OCI-LY3 (cell line): ENCODE measurements around the gene JADE1.

Experiments used
- H2AFZ ChIP-seq: fragments of 200-600, 300-600 bp; shearing (Covaris generic); 2 replicates; pipeline ENCODE4 v1.6.0; 2014; ENCODE audit warnings: antibody characterized with exemption, low read depth, low read length
- H3K27ac ChIP-seq: fragments of 200-600, 300-600 bp; sonication (generic); 2 replicates; pipeline ENCODE4 v1.5.1; 2014; ENCODE audit warnings: mild to moderate bottlenecking, low read length, moderate library complexity, mixed read lengths
- H3K27me3 ChIP-seq: fragments of 200-600, 300-600 bp; sonication (generic); 2 replicates; pipeline ENCODE4 v1.6.1; 2014; ENCODE audit warnings: low read depth, low read length, mixed read lengths
- H3K36me3 ChIP-seq: fragments of 200-600, 300-600 bp; sonication (generic); replicated peaks from 2 replicates; pipeline ENCODE3; 2014; ENCODE audit warnings: low read depth, low read length, mixed read lengths
- H3K4me1 ChIP-seq: fragments of 300-600, 200-600 bp; sonication (generic); 2 replicates; pipeline ENCODE4 v1.6.1; 2014; ENCODE audit warnings: low read length, mixed read lengths
- H3K4me2 ChIP-seq: fragments of 200-600, 300-600 bp; sonication (generic); 2 replicates; pipeline ENCODE4 v1.6.1; 2014; ENCODE audit warnings: low read length, mixed read lengths
- H3K4me3 ChIP-seq: fragments of 300-600, 200-600 bp; sonication (generic); 2 replicates; pipeline ENCODE4 v1.5.1; 2014; ENCODE audit warnings: antibody characterized with exemption, mild to moderate bottlenecking, low read length, moderate library complexity
- H3K79me2 ChIP-seq: fragments of 300-600, 200-600 bp; shearing (Covaris generic); 2 replicates; pipeline ENCODE4 v1.6.1; 2014; ENCODE audit warnings: mild to moderate bottlenecking, low read length, mixed read lengths
- H3K9ac ChIP-seq: fragments of 300-600, 200-600 bp; shearing (Covaris generic); 2 replicates; pipeline ENCODE4 v1.6.0; 2014; ENCODE audit warnings: mild to moderate bottlenecking, low read length, moderate library complexity
- H3K9me3 ChIP-seq: fragments of 200-600, 300-600 bp; shearing (Covaris generic); 2 replicates; pipeline ENCODE4 v1.6.1; 2014; ENCODE audit warnings: low read length, mixed read lengths; ENCODE audit not compliant: insufficient read depth
- H4K20me1 ChIP-seq: fragments of 200-600, 300-600 bp; sonication (generic); 2 replicates; pipeline ENCODE4 v1.6.1; 2016; ENCODE audit warnings: low read length, mixed read lengths; ENCODE audit not compliant: insufficient read depth
- CTCF ChIP-seq: fragments of 200-600, 300-600 bp; sonication (generic); IDR thresholded peaks from 2 replicates; pipeline ENCODE4 v1.5.1; 2014; ENCODE audit warnings: antibody characterized with exemption, low read length, low read depth
- EZH2phosphoT487 ChIP-seq: fragments of 200-600 bp; shearing (Covaris generic); IDR thresholded peaks from 2 replicates; pipeline ENCODE4 v1.6.1; 2018; ENCODE audit warnings: antibody characterized with exemption, mixed run types, low read depth

The JADE1 gene

DNA sequence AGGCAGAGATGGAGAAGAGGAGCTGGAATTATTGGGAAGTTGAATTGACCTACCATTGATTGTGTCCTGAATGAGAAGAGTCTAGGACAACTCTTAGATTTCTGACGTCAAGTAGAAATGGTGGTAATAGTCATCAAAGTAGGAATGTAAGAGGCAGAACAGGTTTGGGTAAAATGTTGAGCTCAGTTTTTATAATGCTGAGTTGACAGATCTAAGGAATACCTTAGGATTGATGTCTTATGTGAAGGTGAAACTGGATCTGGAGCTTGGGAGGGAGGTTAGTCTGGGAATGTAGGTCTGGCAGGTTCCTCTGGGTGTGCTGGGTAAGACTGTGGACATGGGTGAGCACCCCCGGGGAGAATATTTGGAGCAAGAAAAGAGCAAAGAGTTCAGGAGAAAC lies 31.9 kb downstream of the JADE1 start:
- Histone ChIP-seq H4K20me1 (peaks cover 38% of the 10 kb centered on the region), H3K27me3 (no peaks in the 10 kb centered on the region), H3K4me2 (no peak overlapping the region), H3K27ac (no peak overlapping the region), H3K9me3 (no peaks in the 10 kb centered on the region), H3K4me1 (no peaks in the 10 kb centered on the region), H3K4me3 (no peak overlapping the region), H2AFZ (no peak overlapping the region), H3K36me3 (peaks cover 45% of the 10 kb centered on the region), H3K79me2 (peaks cover 74% of the 10 kb centered on the region), H3K9ac (no peak overlapping the region)
- TF ChIP-seq EZH2phosphoT487 (no peak), CTCF (no peak)

- Histone ChIP-seq H3K27ac (no peak overlapping the region), H3K9ac (no peak overlapping the region), H3K4me1 (no peaks in the 10 kb centered on the region), H3K9me3 (no peaks in the 10 kb centered on the region), H2AFZ (no peak overlapping the region), H4K20me1 (peaks cover 18% of the 10 kb centered on the region), H3K4me3 (no peak overlapping the region), H3K27me3 (no peaks in the 10 kb centered on the region), H3K79me2 (peaks cover 39% of the 10 kb centered on the region), H3K4me2 (no peak overlapping the region), H3K36me3 (peaks cover 60% of the 10 kb centered on the region)
- no peak for TF ChIP-seq EZH2phosphoT487
- TF ChIP-seq CTCF = no peak
These were observed 35.4 kb downstream of the JADE1 start for GRCh38 chr4:128844931-128845330.

DNA sequence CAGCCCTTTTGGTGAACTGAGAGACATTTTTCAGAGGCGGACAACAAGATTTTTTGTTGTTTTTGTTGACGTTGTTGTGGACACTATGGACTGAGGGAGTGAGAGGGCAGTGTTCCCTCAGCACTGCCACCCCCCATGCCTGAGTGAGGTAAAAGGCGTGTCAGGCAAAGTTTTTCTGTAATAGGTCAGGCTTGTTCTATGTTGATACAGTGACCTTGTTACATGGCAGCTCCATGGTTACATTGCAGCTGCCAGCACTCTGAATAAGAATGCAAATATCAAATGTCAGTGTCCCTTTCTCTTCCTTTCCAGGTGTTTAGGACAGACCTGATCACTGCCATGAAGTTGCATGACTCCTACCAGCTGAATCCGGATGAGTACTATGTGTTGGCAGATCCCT lies 36.6 kb downstream of the JADE1 start:
- peaks cover 28% of the 10 kb centered on the region for H3K79me2 ChIP-seq
- H3K27me3 ChIP-seq = no peaks in the 10 kb centered on the region
- peaks cover 62% of the 10 kb centered on the region for H3K36me3 ChIP-seq
- H3K9me3 ChIP-seq = no peaks in the 10 kb centered on the region
- no peak overlapping the region for H3K27ac ChIP-seq
- H3K9ac ChIP-seq = no peak overlapping the region
- TF ChIP-seq CTCF (no peak), EZH2phosphoT487 (no peak)
- H3K4me2 ChIP-seq = no peak overlapping the region
- no peak overlapping the region for H2AFZ ChIP-seq
- H3K4me3 ChIP-seq = no peak overlapping the region
- no peaks in the 10 kb centered on the region for H3K4me1 ChIP-seq
- H4K20me1 ChIP-seq = peaks cover 8% of the 10 kb centered on the region; the same call in 1 of the 2 replicates

- TF ChIP-seq CTCF (no peak), EZH2phosphoT487 (no peak)
- no peak overlapping the region for H3K4me2 ChIP-seq
- no peak overlapping the region for H3K9ac ChIP-seq
- no peak overlapping the region for H2AFZ ChIP-seq
- no peaks in the 10 kb centered on the region for H3K27me3 ChIP-seq
- H4K20me1 ChIP-seq = no peaks in the 10 kb centered on the region
- no peaks in the 10 kb centered on the region for H3K4me1 ChIP-seq
- peaks cover 17% of the 10 kb centered on the region; the same call in 1 of the 2 replicates for H3K79me2 ChIP-seq
- H3K4me3 ChIP-seq = no peak overlapping the region
- H3K27ac ChIP-seq = no peak overlapping the region
- H3K36me3 ChIP-seq = peaks cover 70% of the 10 kb centered on the region
- H3K9me3 ChIP-seq = no peaks in the 10 kb centered on the region
These were observed 37.7 kb downstream of the JADE1 start for GRCh38 chr4:128847082-128847724.
